Activated T-cell treated with anti-CD3 and anti-CD28 coated beads for 1 hour (primary cell): Measurements from ENCODE around the gene SYVN1.
"Not testable (repeated sequence)": the region's sequence is repeated elsewhere in the genome, so short reads cannot be mapped to it uniquely, and the experiment has no call there.

Experiments used
- DNase-seq: peaks from one replicate; pipeline ENCODE4 v3.0.0-alpha.2; 2020; ENCODE audit warnings: low read depth

The SYVN1 gene

GRCh38 chr11:65134240-65134951 lies at the start of gene SYVN1:
Gene SYVN1, minus strand, starts transcription at chr11:65134519. Its CDS starts 918 bp downstream, at chr11:65133601.
- peak; percentile 90 for DNase-seq

DNA sequence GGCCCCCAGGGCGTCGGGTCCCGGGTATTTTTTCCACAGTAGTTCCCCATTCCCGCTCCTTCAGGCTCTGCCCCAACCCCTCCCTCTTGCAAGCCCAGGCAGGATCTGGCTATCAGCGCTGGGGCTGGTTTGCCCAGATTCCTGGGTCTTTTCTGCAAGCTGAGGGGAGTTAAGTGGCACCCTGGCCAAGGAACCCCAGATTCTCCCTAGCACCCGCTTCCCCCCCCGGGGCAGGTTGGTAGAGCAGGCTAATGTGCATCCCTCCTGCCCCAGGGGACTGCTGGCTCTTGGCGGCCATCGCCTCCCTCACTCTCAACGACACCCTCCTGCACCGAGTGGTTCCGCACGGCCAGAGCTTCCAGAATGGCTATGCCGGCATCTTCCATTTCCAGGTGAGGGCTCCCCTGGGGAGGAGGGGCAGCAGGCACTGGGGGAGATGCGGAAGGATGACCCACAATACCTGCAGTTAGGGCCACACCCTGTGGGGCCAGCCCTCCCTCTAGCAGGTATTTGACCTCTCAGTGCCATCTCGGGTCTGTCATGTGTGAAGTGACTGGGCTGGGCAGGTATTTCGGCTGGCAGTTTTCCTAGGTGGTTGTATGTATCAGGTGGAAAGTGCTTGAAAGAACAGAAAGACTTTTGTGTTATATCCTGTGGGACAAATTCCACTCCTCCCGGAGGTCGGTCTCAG lies 49.0 kb upstream of the SYVN1 start:
- no peak for DNase-seq

- DNase-seq = no peak
Observed at GRCh38 chr11:65182258-65183170, 48.2 kb upstream of the SYVN1 start.

DNA sequence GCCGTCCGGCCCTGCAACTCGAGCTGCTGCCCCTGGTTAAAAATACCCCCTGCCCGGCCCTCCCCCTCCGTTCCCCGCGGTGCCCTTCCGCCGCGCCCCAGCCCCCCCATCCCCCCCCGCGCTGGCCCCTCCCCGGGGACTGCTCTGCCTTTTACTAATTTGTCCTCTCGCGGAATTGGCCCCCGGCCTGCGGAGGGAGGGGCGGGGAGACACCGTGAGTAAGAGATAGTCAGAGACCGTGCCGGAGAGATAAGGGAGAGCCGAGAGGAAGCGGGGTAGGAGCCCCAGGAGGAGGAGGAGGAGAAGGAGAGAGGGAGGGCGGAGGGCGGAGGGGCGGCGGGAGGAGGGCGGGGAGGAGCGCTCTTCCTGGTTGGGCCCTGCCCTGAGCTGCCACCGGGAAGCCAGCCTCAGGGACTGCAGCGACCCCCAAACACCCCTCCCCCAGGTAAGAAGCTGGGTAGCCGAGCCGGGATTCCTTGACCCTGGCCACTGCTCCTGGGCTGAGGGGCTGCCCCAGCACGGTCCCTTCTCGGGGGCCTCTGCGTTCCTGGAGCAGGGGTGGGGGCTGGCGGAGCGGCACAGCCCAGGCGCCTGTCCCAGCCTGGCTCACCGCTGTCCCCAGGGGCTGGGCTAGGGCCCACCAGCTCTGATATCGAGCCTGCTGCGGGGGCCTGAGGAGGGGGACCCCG lies 47.4 kb upstream of the SYVN1 start, which contains the start of gene CAPN1:
Gene CAPN1, plus strand, starts transcription at position 360 of the 689 bp plus-strand sequence. CDS start 774 bp downstream, outside the sequence.
- peak; percentile 54 for DNase-seq

GRCh38 chr11:65180877-65181568 lies 46.7 kb upstream of the SYVN1 start:
- peak; percentile 42 for DNase-seq

DNA sequence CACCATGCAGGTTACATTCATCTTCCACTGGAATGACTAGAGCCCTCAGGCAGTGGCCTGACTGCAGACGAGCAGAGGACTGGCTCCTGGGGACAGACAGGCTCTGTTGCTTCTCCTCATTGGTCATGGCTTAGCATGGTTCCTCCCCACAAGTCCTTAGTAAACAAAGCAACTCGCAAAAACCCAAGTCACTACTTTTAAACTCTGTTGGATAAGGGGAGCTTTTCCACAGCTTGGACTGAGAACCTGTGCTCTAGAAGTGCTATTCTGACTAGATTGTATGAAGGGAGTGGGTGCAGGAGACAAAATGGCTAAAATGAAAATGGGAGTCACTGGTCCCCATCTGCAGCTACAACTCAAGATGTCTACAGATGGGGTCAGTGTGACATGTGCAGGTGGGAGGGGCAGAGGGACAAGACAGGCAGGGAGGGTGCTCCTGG lies 40.3 kb upstream of the SYVN1 start:
- DNase-seq = not testable (repeated sequence)

DNA sequence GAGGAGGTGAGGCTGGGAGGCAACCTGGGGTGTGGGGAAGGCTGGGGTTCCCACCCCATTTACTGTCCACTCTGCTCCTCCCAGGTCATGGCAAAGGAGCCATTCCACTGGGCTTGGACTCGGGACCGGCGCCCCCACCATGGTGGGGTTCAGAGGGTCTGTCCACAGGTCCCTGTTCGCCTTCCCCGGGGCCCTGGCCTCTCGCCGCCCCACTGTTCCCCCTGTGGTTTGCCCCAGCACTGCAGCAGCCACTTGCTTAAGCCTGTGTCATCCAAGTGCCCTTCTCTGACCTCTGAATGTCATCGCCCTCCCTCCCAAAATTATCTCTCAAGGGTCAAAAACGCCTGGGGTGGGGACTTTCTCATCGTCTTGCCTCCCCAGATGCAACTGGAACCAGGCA lies 38.3 kb upstream of the SYVN1 start:
- DNase-seq = no peak

GRCh38 chr11:65170058-65170534 lies 35.8 kb upstream of the SYVN1 start, which contains the start of gene SPDYC:
Gene SPDYC, plus strand, starts transcription at chr11:65170233. Its CDS starts 1,125 bp downstream, at chr11:65171358.
- DNase-seq = no peak

- no peak for DNase-seq
Observed at GRCh38 chr11:65169164-65169641, 34.9 kb upstream of the SYVN1 start.

GRCh38 chr11:65167656-65168055 lies 33.3 kb upstream of the SYVN1 start:
- DNase-seq = no peak

DNA sequence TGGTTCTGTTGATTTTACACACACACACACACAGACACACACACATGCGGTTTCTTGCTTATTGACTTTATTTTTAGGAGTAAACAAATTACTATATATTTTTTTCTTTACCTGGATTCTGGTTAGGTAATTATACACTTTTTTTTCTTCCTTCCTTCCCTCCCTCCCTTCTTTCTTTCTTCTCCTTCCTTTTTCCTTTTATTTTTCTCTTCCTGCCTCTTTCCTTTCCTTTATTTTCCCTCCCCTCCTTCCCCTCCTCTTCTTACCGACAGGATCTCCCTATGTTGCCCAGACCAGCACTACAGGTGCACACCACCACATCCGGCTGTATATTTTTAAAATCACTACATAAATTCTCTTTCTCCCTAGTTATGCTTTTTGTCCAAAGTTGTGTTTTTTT lies 32.6 kb upstream of the SYVN1 start:
- no peak for DNase-seq

- DNase-seq = no peak
Observed at GRCh38 chr11:65165410-65166317, 31.3 kb upstream of the SYVN1 start.

DNA sequence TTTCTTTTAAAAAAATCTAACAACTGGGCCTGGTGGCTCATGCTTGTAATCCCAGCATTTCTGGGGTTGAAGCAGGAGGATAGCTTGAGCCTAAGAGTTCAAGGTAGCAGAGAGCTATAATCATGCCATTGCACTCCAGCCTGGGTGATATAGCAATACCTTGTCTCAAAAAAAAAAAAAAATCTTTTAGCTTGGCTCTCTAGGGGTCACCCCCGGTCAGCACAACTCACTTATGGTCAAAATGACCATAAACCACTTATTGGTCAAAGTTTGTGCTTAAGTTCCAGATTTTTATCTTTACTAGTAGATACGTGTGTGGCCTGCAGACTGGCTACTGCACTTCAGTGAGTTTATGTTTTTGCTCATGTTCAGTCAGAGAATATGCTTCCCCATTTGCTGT lies 29.4 kb upstream of the SYVN1 start:
- no peak for DNase-seq

GRCh38 chr11:65160643-65161042 lies 26.3 kb upstream of the SYVN1 start:
- DNase-seq = no peak

- no peak for DNase-seq
Observed at GRCh38 chr11:65159012-65159411, 24.7 kb upstream of the SYVN1 start.

DNA sequence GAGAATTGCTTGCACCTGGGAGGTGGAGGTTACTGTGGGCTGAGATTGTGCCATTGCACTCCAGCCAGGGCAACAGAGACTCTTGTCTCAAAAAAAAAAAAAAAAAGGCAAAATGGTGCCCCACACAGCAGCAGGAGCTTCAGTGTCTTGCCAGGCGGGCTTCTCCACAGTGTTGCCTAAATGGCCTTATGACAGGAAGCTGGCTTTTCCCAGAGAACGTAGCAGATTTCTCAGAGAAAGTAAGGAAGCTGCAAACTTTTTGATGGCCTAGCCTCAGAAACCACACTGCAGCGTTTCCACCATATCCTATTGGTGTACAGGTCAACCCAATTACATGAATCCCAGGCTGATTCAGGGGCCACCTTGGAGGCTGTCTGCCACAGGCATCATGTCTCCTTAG lies 23.0 kb upstream of the SYVN1 start:
- no peak for DNase-seq

GRCh38 chr11:65156926-65157325 lies 22.6 kb upstream of the SYVN1 start:
- DNase-seq = no peak

GRCh38 chr11:65156256-65156655 lies 21.9 kb upstream of the SYVN1 start:
- no peak for DNase-seq

DNA sequence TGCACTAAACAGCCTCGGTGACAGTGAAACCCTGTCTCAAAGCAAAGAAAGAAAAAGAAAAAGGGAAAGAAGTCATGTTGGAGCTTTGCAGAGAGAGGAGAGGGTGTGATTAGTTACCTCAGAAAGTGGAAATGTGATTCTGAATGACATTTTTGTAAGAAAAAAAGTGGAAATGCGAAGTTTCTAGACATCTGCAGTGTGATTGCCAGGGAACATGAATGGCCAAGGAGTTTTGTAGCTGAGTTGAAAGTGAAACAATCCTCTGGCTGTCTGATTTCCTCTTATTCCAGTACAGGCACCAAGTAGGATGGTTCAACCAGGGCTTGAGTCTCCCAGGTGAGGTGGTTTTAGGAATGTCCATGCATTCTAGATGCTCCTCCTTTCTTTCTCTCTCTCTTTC lies 17.8 kb upstream of the SYVN1 start:
- no peak for DNase-seq
